Skin epidermis (tissue), 12 donors: ENCODE data around the gene NOXA1.

Experiments
- H3K27ac ChIP-seq, 21 experiments: fragments of 200-600 bp; sonication (generic) in 11 of 21; one replicate each; pipeline ENCODE4 v1.5.0; 2020; ENCODE audit warnings: mild to moderate bottlenecking in 3 of 21, inconsistent platforms in 2 of 21, moderate library complexity in 2 of 21
- H3K4me3 ChIP-seq, 7 experiments: fragments of 200-600 bp; sonication (generic) in 2 of 7; one replicate each; pipeline ENCODE4 v1.5.0; 2020; ENCODE audit warnings: inconsistent platforms in 2 of 7, mild to moderate bottlenecking in 2 of 7, moderate library complexity in 1 of 7

The NOXA1 gene

GRCh38 chr9:137476856-137477255 lies 53.7 kb downstream of the NOXA1 start:
- Histone ChIP-seq H3K27ac (no peak overlapping the region), H3K4me3 (no peak overlapping the region)

GRCh38 chr9:137477778-137478612 lies 54.8 kb downstream of the NOXA1 start:
- Histone ChIP-seq H3K4me3 (no peak overlapping the region), H3K27ac (no peak overlapping the region)

- H3K4me3 ChIP-seq: no peak overlapping the region
These were observed 55.4 kb downstream of the NOXA1 start for GRCh38 chr9:137478613-137478961.

DNA sequence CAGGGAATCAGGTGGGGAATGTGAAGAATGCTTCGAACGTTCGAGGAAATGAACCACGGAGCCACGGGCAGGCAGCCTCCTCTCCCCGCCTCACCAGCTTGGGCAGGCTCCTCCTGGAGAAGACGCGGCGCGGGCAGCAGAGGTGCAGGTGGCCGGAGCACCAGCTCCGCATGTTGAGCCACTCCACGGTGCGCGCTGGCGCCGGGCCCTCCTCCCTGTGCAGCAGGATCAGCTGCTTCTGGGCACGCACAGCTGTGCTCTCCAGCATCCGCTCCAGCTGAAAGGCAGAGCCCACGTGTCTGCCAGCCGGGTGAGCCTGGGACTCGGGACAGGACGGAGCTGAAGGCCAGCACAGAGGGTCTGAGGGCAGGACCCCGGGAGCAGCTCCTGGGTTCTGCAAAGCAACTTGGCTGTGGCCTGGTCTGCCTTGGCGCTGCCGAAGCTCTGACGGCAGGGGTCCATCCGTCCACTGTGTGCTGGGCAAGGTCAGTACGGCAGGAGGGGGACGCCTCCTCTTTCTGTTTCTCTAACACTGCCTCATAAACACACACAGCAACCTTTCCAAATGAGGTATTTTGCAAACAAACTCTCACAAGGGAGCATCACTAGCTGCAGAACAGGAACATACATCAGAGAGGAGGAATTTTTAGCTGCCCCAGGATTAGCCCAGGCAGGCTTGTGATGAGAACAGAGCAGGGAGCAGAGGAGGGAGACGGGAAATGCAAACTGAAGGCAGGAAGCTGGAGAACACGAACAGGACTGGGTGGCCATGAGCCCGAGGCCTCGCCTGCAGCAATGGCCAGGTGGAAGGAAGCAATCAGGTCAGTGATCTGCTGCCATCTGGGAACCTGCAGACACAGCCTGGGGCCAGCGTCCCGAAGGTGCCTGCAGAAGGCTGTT lies 56.0 kb downstream of the NOXA1 start:
- Histone ChIP-seq H3K27ac (no peak overlapping the region), H3K4me3 (no peak overlapping the region)

More at GRCh38 chr9:137478613-137478961, 55.4 kb downstream of the NOXA1 start:
- no peak overlapping the region for H3K27ac ChIP-seq

- H3K27ac ChIP-seq: no peak overlapping the region
- H3K4me3 ChIP-seq: no peak overlapping the region
These were observed 56.9 kb downstream of the NOXA1 start for GRCh38 chr9:137479892-137480685.

DNA sequence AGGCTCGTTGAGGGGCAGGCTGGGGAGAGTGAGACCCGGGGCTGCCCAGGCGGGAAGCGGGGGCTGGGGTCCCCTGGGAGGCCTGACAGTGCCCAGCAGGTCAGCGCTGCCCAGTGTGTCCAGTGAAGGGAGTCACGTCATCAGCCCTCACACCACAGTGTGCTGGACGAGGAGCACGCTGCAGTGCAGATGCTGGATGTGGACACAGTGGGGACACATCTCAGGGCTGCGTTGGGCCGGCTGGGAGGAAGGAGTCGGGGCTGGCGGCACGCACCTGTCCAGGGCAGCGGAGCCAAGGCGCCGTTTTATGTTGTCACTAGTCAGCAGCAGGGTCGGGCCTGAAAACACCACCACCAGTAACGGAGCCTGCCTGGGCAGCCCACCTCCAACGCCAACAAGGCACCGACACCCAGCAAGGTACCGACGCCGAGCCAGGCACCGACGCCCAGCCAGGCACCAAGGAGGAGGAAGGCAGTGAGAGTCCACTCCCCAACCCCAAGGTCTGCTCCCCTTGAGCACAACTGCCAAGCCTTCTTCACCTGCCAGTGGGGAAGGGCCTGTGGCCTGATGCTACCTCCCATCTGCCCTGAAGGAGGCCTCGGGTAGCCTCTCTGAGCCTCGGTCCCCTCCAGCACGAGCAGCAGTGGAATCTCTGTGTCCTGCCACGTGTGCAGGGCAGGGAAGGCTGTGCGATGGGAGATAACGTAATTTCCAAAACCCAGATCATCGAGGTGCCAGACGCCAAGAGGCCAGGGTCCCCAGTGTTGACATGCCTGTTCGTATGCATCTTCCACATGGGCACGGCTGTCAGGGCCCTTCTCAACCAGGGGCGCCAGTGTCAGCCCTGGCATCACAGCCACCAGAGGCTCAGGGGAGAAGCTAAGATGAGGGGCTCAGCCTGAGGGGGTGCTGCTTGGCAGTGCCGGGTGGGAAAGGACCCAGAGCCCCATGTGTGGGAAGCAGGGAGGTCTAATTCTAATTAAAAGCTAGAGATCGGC lies 57.8 kb downstream of the NOXA1 start:
- H3K4me3 ChIP-seq: no peak overlapping the region
- H3K27ac ChIP-seq: no peak overlapping the region

DNA sequence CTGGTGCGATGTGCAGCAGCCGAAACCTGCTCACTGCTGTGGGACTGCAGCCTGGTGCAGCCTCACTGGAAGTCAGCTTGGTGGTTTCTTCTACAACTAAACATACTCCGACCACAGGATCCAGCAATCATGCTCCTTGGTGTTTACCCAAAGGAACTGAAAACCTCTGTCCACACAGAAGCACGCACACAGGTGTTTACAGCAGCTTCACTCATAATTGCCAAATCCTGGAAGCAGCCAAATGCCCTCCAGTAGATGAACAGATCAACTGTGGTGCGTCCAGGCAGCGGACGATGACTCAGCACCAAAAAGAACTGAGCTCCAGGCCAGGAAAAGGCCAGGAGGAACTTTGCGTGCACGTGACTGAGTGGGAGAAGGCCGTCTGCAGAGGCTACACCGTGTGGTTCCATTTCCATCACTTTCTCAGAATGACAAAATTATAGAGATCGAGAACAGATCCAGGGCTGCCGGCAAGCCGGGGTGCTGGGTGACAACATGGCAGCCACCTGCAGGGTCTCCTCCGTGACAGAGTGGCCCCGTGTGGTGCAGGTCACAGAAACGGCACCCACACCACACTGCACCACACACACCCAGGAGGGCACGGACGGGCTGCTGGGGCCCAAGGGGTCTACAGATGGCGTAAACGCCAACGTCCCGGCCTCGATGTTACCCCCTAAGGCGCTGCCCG lies 59.0 kb downstream of the NOXA1 start:
- Histone ChIP-seq H3K27ac (no peak overlapping the region), H3K4me3 (no peak overlapping the region)
